Transverse colon (tissue), 3 donors: ENCODE data around the gene FYCO1.

Experiments used
- CTCF ChIP-seq, 5 experiments: fragments of 200-600 bp in 3 of 5; fragments of 450-650 bp in 2 of 5; sonication (generic) in 3 of 5; IDR thresholded peaks; 1 replicate in 2 of 5; 2 replicates in 3 of 5; pipeline ENCODE4 v1.5.1; 2016 to 2017; ENCODE audit warnings: antibody characterized with exemption in 5 of 5, inconsistent platforms in 3 of 5, mild to moderate bottlenecking in 2 of 5, moderate library complexity in 1 of 5
- EP300 ChIP-seq: sonication (generic); formaldehyde crosslinking; IDR thresholded peaks from one replicate; pipeline ENCODE4 v1.6.1; 2017; ENCODE audit warnings: antibody characterized with exemption, low read depth

- TF ChIP-seq EP300, result no peak
- no peak for TF ChIP-seq CTCF (IDR thresholded peaks at IDR 0.05)
Measured at GRCh38 chr3:45959201-45959600, 36.4 kb downstream of the FYCO1 start.
